HG03439 (cell line): ENCODE data around the gene SLC12A7.

Experiments used
- ATAC-seq: cut with Tn5 transposase; IDR thresholded peaks from one replicate; pipeline ENCODE4 v1.9.1; 2021; ENCODE audit warnings: mild to moderate bottlenecking, moderate library complexity; ENCODE audit not compliant: unreplicated experiment

SLC12A7 gene

DNA sequence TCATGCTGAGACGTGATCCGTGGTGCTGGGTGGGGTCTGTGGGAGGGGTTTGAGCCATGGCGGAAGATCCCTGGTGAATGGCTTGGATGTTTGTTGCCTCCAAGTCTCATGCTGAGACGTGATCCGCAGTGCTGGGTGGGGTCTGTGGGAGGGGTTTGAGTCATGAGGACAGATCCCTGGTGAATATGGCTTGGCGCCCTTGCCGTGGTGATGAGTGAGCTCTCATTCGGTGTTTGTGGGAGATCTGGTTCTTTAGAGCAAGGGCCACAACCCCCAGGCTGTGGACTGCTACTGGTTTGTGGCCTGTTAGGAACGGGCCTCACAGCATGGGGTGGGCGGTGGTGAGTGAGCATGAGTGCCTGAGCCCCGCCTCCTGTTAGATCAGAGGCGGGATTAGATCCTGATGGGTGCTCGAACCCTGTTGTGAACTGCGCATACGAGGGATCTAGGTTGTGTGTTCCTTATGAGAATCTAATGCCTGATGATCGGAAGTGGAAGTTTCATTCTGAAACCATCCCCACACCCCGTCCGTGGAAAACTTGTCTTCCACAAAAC is 72.1 kb downstream of the SLC12A7 start:
- no peak for ATAC-seq

DNA sequence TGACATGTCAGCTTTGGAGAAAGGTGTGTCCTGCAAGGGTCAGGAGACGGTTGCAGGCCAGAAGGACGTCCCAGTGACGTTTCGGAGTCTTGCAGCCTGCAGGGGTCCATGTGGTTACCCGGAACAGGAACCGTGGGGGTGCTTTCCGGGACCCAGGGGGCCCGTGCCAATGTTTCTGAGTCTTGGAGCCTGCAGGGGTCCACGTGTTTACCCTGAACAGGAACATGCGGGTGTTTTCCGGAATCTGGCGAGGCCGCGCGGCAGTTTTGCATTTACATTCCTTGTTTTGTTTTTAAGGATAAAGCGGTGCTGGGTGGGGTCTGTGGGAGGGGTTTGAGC is 72.7 kb downstream of the SLC12A7 start:
- no peak for ATAC-seq

DNA sequence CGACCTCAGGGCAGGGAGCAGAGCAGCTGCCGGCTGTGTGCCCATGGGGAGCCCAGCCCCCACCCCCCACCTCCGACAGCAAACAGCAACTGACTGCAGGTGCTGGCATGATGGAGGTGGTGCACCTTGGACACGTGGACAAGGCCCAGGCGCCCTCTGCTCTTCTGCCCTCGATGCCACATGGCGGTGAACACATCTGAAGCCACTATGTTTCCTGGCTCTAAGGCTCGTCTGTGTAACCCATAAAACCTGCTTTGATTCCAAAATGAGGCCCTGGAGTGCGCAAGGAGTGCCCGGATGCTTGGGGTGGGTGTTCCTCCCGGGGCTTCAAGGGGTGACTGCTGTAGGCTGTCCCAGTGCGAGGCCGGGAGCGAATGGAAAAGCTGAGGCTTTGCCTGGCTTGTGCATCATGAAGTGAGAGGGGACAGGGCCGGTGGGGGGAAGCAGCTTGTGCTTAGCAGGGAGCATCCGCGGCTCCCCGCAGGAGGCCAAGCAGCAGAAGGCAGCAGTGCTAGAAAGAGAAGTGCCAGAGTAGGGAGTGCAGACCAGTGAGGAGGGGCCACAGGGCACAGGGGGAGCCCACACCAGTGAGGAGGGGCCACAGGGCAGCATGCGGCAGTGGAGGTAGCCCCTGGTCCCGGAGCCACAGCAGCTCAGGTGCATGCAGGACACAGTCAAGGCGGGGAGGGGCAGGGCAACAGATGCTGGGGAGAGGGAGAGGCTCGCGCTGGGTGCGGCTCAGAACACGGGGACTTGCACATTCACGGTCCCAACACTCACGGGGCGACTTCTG is 73.2 kb downstream of the SLC12A7 start:
- ATAC-seq, result no peak

DNA sequence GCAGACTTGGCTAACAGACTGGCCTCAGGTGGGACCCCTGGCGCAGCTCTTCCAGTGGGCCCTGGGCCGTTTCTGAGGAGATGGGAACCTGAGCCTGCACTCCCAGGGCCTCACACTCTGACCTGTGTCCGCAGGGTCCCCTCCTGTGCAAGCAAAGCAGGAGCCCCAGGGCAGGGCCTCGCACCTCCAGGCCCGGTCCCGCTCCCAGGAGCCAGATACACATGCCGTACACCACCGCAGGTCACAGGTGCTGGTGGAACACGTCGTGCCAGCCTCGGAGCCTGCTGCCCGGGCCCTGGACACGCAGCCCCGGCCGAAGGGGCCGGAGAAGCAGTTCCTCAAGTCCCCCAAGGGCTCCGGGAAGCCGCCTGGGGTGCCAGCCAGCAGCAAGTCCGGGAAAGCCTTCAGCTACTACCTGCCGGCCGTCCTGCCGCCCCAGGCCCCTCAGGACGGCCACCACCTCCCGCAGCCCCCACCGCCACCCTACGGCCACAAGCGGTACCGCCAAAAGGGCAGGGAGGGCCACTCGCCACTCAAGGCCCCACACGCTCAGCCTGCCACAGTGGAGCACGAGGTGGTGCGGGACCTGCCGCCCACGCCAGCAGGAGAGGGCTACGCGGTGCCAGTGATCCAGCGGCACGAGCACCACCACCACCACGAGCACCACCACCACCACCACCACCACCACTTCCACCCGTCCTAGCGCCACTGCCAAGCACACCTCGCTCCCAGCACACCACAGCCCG is 74.0 kb downstream of the SLC12A7 start:
- no peak for ATAC-seq

DNA sequence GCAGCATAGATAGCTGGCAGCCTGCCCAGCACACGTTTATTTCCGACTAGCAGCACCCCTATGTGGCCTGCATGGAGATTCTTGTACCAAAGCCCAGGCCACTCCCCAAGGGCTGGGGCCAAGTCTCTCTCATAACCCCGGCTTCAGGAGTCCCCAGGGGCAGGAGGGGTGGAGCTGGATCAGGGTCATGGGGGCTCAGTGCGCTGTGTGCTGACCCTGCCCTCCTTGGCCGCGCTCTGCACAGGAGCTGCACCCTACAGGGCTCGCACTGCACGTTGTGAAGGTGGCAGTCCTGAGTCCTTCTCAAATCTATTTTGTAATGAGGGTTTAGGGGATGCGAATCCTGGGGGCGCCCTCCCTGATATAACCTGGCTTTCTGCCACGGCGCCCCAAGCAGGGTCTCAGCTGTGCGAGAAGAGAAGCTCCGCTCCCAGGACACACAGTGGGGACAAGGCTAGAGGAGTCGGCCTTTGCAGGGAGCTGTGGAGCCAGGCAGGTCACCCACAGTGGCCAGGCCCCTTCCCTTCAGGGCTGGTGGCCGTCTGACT is 74.7 kb downstream of the SLC12A7 start:
- ATAC-seq, result no peak

DNA sequence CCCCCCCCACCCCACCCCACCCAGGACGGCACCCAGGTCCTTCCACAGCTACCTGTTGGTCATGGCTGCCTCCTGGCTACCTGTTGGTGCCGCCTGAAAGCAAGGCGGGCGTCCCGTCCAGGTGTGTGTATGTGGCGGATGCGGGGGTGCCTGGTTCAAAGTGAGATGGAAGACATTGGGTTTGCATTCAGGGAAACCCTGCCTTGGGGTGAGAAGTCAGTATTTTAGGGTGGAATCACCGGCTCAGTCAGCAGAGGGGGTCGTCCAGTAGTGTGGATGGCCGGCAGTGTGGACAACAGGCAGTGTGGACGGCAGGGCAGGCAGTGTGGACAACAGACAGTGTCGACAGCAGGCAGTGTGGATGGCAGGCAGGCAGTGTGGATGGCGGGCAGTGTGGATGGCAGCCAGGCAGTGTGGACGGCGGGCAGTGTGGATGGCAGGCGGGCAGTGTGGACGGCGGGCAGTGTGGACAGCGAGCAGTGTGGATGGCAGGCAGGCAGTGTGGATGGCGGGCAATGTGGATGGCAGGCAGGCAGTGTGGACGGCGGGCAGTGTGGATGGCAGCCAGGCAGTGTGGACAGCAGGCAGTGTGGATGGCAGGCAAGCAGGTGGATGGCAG is 75.2 kb downstream of the SLC12A7 start:
- ATAC-seq, result no peak

DNA sequence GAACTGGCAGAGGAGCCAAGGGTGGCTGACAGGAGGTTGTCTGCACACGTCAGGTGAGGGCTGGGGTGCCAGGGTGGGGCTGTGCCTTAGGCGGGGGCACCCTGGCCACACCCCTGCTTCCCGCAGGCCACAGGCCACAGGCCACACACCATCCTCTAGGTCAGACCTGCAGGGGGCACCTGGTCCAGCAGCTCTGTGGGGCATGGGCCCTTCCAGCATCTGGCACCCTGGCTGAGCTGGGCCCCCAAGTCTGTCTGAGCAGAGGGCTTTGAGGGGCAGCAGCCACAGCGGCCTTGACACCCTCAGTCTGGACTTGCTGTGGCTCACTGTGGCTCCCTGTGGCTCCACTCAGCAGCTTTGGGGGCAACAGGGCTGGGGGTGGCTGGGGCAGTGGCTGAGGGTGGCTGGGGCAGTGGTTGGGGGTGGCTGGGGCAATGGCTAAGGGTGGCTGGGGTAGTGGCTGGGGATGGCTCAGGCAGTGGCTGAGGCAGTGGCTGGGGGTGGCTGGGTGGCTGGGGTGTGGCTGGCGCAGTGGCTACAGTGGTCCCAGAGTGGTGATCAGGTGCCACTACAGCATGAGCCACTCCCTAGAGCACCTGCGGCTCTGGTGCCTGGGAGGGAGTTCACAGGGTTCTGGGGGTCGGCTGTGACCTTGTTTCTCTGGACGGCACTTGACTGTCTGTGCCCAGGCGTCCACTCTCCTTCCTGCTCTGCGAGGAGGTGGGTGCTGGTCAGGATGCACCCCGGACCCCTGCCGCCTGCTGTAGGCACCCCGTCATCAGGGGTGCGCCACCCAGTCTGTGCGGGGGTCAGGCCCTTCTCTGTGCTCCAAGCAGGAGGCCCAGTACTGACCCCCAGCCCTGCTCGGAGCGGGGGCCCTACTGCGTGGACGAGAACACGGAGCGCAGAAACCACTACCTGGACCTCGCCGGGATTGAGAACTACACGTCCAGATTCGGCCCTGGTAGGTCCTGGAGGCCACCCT is 76.2 kb downstream of the SLC12A7 start:
- no peak for ATAC-seq

DNA sequence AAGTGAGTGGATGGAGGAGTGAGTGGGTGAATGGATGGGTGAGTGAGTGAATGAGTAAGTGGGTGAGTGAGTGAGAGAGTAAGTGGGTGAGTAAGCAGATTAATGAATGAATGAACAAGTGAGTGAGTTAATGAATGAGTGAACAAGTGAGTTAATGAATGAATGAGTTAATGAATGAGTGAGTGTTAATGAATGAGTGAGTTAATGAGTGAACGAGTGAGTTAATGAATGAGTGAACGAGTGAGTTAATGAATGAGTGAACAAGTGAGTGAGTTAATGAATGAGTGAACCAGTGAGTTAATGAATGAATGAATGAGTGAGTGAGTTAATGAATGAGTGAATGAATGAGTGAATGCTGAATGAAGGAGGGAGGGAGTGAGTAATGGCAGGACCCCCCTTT is 76.9 kb downstream of the SLC12A7 start:
- ATAC-seq, result no peak

DNA sequence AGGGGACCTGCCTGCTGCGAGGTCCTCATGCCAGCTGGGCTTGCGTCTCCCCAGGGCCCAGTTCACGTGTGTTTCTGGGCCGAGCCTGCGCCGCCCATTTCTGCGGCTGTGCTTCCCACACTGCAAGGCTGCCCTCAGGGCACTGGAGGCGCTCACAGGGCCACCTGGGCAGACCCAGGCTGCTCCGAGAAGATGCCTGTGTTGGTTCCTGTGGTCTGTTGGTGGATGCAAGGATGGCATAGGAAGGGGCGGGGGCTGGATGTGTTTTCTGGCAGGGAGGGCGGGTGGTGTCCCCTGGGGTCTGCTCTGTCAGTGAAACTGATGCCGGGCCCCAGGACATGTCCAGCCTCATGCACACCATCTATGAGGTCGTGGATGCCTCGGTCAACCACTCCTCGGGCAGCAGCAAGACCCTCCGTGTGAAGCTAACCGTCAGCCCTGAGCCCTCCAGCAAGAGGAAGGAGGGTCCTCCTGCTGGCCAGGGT is 77.4 kb downstream of the SLC12A7 start:
- no peak for ATAC-seq

DNA sequence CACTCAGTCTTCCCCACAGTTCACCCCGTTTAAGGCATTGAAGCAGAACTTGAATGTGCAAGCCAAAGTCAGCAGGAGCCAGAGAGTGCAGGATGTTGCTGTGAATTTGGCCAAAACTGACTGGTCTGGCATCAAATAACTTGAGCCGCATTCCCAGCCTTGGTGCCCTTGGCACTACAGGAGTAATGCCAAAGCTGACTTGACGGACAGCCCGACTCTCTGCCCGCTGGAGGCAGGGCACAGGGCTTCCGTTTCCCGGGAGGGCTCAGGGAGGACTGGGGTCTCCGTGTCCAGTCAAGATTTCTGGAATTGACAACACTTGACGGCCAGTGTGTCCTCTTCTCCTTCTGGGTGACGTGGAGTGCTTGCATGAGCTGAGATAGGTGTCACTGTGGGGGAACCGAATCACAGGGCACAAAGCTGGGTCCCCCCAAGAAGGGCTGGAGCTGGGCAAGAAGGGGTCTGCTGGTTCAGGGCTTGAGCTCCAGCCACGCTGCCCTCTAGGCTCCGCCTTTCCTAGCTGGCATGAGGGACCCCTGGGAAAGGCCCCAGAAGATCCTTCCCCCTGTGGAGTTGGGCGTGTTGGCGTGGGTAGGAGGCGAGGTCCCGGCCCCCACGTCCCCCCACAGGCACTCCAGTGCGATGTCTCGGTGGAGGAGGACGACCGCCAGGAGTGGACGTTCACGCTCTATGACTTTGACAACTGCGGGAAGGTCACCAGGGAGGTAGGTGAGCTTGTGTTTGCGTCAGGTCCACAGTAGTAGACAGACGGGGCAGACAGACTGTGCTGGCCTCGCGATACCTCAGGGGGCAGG is 78.0 kb downstream of the SLC12A7 start:
- ATAC-seq, result no peak

DNA sequence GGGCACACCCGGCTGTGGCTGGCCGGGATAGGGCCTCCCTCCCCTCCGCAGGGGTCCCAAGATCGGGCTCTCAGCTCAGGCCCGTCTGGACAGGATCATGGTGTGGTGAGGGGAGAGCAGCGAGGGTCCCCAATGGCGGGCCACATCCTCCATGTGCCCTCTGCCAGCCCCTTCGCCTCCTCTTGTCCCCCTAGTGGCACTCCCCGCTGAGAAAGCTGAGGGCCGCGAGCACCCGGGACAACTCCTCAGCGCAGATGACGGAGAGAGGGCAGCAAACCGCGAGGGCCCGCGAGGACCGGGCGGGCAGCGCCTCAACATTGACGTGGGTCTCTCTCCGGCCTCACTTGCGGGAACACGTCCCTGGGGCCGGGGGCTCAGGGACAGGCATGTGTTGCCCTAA is 78.7 kb downstream of the SLC12A7 start:
- no peak for ATAC-seq

DNA sequence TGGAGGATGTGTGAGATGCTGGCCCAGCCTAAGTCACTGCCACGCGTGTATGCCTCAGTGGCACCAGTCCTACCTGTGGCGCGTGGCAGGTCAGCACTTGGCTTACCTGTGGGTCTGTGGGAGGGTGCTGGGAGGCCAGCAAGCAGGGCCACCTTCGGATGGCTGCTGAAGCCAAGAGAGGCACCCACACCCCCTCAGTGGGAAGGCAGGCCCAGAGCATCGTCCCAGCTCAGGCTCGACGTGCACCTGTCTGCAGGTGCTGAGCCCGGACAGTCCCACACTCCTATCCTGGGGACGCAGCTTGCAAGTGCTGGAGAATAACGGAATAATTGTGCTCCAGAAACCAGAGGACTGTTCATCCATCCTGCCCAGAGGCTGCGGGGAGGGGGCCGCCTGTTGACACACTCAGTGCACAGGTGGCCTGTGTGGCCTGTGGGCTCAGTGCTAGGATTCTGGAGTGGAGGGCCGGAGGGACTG is 79.3 kb downstream of the SLC12A7 start:
- ATAC-seq, result no peak

DNA sequence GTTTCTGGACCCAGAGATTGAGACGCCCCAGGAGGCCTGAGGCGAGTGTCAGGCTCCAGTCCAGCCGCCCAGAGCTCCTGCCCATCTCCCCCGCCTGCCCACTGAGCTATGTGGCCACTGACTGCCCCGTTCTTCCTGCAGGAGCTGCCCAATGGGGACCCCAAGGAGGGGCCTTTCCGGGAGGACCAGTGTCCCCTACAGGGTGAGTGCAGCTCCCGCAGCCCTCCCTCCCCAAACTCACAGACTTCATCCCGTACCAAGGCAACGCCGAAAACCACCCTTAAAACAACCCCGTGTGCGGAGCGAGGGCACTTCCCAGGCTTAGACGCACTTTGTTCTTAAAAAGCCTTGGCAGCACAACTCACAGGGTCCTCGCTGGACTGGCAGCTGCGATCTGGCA is 79.9 kb downstream of the SLC12A7 start:
- no peak for ATAC-seq

DNA sequence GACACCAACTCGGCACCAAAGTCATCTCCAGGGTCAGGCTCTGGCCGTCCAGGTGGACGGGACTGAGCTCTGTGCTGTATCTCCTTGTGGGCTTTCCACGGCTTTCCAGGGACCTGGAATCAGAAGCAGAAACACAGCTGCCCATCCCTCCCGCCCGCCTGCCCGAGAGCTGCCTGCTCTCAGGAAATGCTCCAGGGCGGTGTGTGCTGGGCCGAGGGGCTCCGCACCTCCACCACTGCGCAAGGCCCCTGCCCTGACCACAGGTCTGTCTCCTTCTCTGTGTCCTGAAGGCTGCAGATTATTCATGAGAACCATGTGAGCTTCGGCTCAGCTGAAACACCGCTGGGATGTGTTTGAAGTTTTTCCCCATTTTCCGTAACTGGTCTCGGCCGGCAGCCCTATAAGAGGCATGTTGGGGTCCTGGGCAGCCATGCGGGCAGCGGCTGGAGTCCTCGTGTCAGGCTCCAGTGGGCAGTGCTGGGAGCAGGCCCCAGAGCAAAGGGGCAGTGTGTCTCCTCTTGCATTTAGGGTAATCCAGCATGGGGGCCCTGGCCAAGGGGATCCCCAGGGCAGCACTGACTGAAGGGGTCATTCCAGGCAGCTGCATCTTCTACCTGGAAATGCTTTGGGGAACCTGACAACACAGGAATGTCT is 80.4 kb downstream of the SLC12A7 start:
- ATAC-seq, result no peak

DNA sequence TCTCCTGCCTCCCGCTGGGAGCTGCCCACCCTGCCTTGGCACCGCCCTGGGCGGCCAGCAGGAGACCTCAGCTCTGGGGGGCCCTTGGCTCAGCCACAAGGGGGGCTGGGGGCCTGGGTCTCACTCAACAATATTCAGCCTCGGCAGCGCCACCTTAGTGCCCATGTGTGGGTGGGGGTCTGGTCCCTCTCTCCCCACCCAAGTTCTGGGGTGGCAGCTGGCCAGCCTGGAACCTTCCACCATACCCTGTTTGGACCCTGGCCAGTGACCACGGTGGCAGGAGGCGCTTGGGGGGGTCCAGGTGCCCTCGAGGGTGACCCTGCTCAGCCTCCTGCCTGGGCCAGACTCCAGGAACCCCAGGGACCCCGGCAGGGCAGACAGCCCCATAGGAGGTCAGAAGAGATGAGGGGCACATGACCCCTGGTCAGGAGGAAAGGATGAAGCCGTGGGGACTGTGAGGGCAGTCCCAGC is 81.0 kb downstream of the SLC12A7 start:
- ATAC-seq, result no peak

DNA sequence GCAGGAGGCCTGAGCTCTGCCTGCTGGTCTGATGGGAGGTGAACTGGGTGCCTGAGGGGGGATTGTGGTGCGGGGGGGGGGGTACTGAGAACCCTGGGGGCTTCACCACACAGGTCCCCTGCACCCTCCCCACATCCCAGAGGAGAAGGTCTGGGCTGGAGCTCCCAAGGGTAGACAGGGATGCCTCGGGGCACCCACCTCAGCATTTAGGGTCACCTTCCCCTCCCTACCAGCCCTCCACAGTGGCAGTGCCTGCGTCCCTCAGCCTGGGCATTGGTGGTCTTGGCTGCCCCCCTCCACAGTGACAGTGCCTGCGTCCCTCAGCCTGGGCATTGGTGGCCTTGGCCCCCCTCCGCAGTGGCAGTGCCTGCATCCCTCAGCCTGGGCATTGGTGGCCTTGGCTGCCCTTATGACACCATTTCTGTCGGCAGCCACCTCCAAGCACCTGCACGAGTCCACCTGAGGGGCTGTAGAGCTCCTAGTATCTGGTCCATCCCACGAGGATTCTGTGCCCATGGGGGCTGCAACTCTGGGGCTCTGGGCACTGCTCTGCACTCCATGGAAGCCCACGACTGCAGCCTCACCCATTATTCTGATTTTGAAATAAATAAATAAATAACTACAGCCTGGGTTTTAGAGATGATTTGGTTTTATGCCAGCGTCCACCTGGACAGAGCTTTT is 81.8 kb downstream of the SLC12A7 start:
- no peak for ATAC-seq

DNA sequence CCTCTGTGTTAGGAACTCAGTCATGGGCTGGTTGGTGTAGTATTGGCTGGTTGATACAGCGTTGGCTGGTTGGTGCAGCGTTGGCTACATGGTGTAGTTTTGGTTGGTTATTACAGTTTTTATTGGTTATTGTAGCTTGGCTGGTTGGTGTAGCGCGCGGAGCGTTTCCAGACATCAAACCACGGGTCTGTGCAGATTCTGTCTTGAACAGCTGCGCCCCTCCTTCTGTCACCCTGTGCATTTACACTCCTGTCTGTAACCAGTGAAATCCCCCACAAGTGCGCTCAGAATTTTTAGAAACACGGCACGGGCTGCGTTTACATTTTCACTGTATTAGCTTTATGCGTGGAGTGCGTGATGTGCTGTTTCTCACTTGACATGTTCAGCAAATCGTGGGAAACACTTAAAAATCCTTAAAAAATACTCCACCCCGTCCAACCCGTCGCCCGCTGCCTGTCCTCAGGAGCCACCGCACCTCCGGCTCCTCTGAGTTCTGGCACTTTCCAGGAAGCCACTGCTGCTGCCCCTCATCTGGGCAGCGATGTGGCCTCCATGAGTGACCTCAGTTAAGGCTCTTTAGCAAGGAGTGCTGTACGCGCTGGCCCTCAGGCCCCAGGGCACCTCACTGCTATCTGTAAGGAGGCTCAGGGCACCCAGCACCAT is 82.5 kb downstream of the SLC12A7 start:
- no peak for ATAC-seq
